HepG2 (cell line): Measurements from ENCODE around the gene AP5Z1. TPM values are rescaled to one million over a fixed set of nuclear protein-coding genes. Genes with fewer than 3 reads are reported as not detected.

Experiments used
- AHR ChIP-seq: IDR thresholded peaks from 2 replicates; pipeline ENCODE4 v1.6.1; 2018; ENCODE audit warnings: missing genetic modification reagents, missing compliant biosample characterization
- CAMTA2 ChIP-seq: sonication (generic); formaldehyde crosslinking; IDR thresholded peaks from 2 replicates; pipeline ENCODE4 v1.4.0; 2020; ENCODE audit warnings: mild to moderate bottlenecking, missing genetic modification reagents, borderline replicate concordance
- FOSL1 ChIP-seq: sonication (generic); formaldehyde crosslinking; IDR thresholded peaks from 2 replicates; pipeline ENCODE4 v1.9.0; 2021; ENCODE audit warnings: missing genetic modification reagents, borderline replicate concordance
- FOXK1 ChIP-seq: sonication (generic); formaldehyde crosslinking; IDR thresholded peaks from 2 replicates; pipeline ENCODE4 v1.4.0; 2020; ENCODE audit warnings: low read depth, missing genetic modification reagents, borderline replicate concordance
- HDAC2 ChIP-seq: sonication (generic); formaldehyde crosslinking; IDR thresholded peaks from 2 replicates; pipeline ENCODE4 v1.4.0; 2020; ENCODE audit warnings: missing genetic modification reagents
- HNF4A ChIP-seq: sonication (generic); formaldehyde crosslinking; IDR thresholded peaks from 2 replicates; pipeline ENCODE4 v1.4.0; 2020; ENCODE audit warnings: missing genetic modification reagents
- HNRNPUL1 ChIP-seq: fragments of 200-400 bp; formaldehyde crosslinking; IDR thresholded peaks from 2 replicates; pipeline ENCODE4 v1.6.1; 2017; ENCODE audit warnings: low read depth, mild to moderate bottlenecking, low read length, moderate library complexity
- KDM2A ChIP-seq: sonication (generic); formaldehyde crosslinking; IDR thresholded peaks from 2 replicates; pipeline ENCODE4 v1.4.0; 2020; ENCODE audit warnings: low read depth, missing genetic modification reagents, borderline replicate concordance
- NFIB ChIP-seq: sonication (generic); formaldehyde crosslinking; IDR thresholded peaks from 2 replicates; pipeline ENCODE4 v1.9.0; 2021; ENCODE audit warnings: missing genetic modification reagents, mild to moderate bottlenecking, borderline replicate concordance
- NR2F2 ChIP-seq: IDR thresholded peaks from 2 replicates; pipeline ENCODE4 v1.6.1; 2012; ENCODE audit warnings: low read depth, inconsistent platforms, borderline replicate concordance
- RAD51 ChIP-seq: fragments of 450-650 bp; IDR thresholded peaks from 2 replicates; pipeline ENCODE4 v1.6.1; 2016; ENCODE audit warnings: borderline replicate concordance
- RFXAP ChIP-seq: sonication (generic); formaldehyde crosslinking; IDR thresholded peaks from 2 replicates; pipeline ENCODE4 v1.4.0; 2020; ENCODE audit warnings: missing genetic modification reagents, borderline replicate concordance
- STAG1 ChIP-seq: sonication (generic); formaldehyde crosslinking; IDR thresholded peaks from 2 replicates; pipeline ENCODE4 v1.4.0; 2020; ENCODE audit warnings: missing genetic modification reagents
- TBX3 ChIP-seq: fragments of 450-650 bp; IDR thresholded peaks from 2 replicates; pipeline ENCODE4 v1.6.1; 2017; ENCODE audit warnings: antibody characterized with exemption, mild to moderate bottlenecking, inconsistent platforms, borderline replicate concordance
- ZNF12 ChIP-seq: sonication (generic); formaldehyde crosslinking; IDR thresholded peaks from 2 replicates; pipeline ENCODE4 v1.5.0; 2020; ENCODE audit warnings: missing genetic modification reagents
- ZNF234 ChIP-seq: sonication (generic); formaldehyde crosslinking; conservative IDR thresholded peaks from 2 replicates; pipeline ENCODE4 v1.5.1; 2020; ENCODE audit warnings: mild to moderate bottlenecking, missing genetic modification reagents
- ZNF354B ChIP-seq: sonication (generic); formaldehyde crosslinking; IDR thresholded peaks from 2 replicates; pipeline ENCODE4 v1.8.0; 2022; ENCODE audit warnings: mild to moderate bottlenecking, missing genetic modification reagents
- ZNF430 ChIP-seq: sonication (generic); formaldehyde crosslinking; IDR thresholded peaks from 2 replicates; pipeline ENCODE4 v1.9.0; 2021; ENCODE audit warnings: mild to moderate bottlenecking, missing genetic modification reagents
- ZNF563 ChIP-seq: sonication (generic); formaldehyde crosslinking; IDR thresholded peaks from 2 replicates; pipeline ENCODE4 v1.8.0; 2022; ENCODE audit warnings: mild to moderate bottlenecking, moderate library complexity, missing genetic modification reagents
- ZNF614 ChIP-seq: IDR thresholded peaks from 2 replicates; pipeline ENCODE4 v1.6.1; 2018; ENCODE audit warnings: missing biosample characterization, missing genetic modification reagents, inconsistent platforms, borderline replicate concordance
- ZNF616 ChIP-seq: sonication (generic); formaldehyde crosslinking; IDR thresholded peaks from 2 replicates; pipeline ENCODE4 v1.5.0; 2020; ENCODE audit warnings: low read depth, mild to moderate bottlenecking, missing genetic modification reagents
- ZNF629 ChIP-seq: sonication (generic); formaldehyde crosslinking; conservative IDR thresholded peaks from 2 replicates; pipeline ENCODE4 v1.5.0; 2020; ENCODE audit warnings: missing genetic modification reagents
- polyA plus RNA-seq, 8 experiments: library from polyadenylated mRNA; depleted of rRNA in 3 of 8; stranded (reverse) in 7 of 8; unstranded in 1 of 8; fragments of >200 nt; fragmentation: Illumina TruSeq in 4 of 8; extraction: Trizol in 4 of 8; gene quantifications; 2 replicates each; pipeline versions ENCODE4 v1.2.1 to v1.2.3, GENCODE V29; 2011 to 2016; ENCODE audit warnings: low read depth in 4 of 8, missing spikeins in 1 of 8, mixed read lengths in 1 of 8; ENCODE audit not compliant: insufficient read depth in 1 of 8
- total RNA-seq, 5 experiments: library from RNA; depleted of rRNA; stranded (reverse); fragments of >200 nt; fragmentation: Illumina TruSeq; extraction: Trizol; gene quantifications; 2 replicates each; pipeline ENCODE4 v1.2.3, GENCODE V29; 2016; ENCODE audit warnings: low read depth in 1 of 5
- TF ChIP-seq, protein P1 (sequence below): sonication (generic); formaldehyde crosslinking; IDR thresholded peaks from 2 replicates; pipeline ENCODE4 v1.5.1; 2020; ENCODE audit warnings: missing genetic modification reagents, mild to moderate bottlenecking, borderline replicate concordance
- TF ChIP-seq, protein P2 (sequence below): sonication (generic); formaldehyde crosslinking; IDR thresholded peaks from 2 replicates; pipeline ENCODE4 v1.4.0; 2020; ENCODE audit warnings: missing genetic modification reagents
- TF ChIP-seq, protein P3 (sequence below): sonication (generic); formaldehyde crosslinking; IDR thresholded peaks from 2 replicates; pipeline ENCODE4 v1.9.0; 2021; ENCODE audit warnings: mild to moderate bottlenecking, missing genetic modification reagents

The AP5Z1 gene
- total and polyA plus RNA-seq, 2 of the 13 experiments (the other 11 are each of a cell fraction or from before 2014, with no cell fraction given) = 9.3 to 15.1 TPM

DNA sequence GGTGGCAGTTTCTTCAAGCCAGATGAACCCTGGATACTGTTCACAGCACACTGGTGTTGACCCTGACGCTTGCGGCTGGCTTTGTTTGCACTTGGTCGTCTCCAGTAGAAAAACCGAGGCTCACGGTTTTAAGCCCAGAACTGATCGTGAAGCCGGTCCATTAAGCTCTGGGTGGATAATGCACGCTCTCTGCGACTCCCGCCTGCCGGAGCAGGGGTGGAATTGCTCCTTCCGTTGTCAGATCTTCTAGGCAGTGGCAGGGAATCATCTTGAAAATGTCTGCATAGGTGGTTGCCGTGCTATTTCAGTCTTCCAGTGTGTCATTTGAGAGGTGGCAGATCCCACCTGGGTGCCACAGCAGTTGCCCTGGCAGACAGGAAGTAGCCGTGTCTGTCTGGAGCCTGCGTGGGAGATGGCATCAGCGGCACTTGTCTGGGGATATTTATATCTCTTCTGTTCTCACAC is 35.9 kb upstream of the AP5Z1 start (continued):
- TF ChIP-seq FOXK1 (CRISPR knock-in tag) = no peak
- no peak for TF ChIP-seq STAG1 (CRISPR knock-in tag)
- no peak for TF ChIP-seq ZNF354B (CRISPR knock-in tag)
- TF ChIP-seq NFIB (CRISPR knock-in tag) = no peak
- no peak for TF ChIP-seq RAD51
- TF ChIP-seq AHR = no peak
- no peak for TF ChIP-seq RFXAP (CRISPR knock-in tag)
- TF ChIP-seq ZNF234 = no peak
- TF ChIP-seq, protein P1, sequence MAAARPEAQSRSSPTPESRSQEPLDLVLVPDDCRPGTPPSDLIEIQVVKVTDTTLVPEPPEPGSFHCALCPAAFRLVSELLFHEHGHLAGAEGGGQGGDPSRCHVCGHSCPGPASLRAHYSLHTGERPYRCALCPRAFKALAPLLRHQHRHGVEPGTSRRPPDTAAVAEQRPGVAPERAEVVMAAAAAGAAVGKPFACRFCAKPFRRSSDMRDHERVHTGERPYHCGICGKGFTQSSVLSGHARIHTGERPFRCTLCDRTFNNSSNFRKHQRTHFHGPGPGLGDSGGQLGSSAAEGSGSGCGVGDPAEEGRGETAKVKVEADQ (CRISPR knock-in tag) = no peak
- TF ChIP-seq ZNF563 = no peak
- TF ChIP-seq ZNF614 (CRISPR knock-in tag) = peak; percentile 56; the same call in 1 of the 2 replicates
- TF ChIP-seq ZNF629 (CRISPR knock-in tag) = no peak
- TF ChIP-seq NR2F2 = 0 out of 2 replicates have a peak, but pooled peaks have one; percentile 40
- peak; percentile 36 for TF ChIP-seq KDM2A (CRISPR knock-in tag)
- TF ChIP-seq ZNF616 (CRISPR knock-in tag) = no peak
- no peak for TF ChIP-seq FOSL1 (CRISPR knock-in tag)
- TF ChIP-seq CAMTA2 (CRISPR knock-in tag) = no peak
- peak; percentile 19; the same call in 1 of the 2 replicates for TF ChIP-seq TBX3
- TF ChIP-seq, protein P2, sequence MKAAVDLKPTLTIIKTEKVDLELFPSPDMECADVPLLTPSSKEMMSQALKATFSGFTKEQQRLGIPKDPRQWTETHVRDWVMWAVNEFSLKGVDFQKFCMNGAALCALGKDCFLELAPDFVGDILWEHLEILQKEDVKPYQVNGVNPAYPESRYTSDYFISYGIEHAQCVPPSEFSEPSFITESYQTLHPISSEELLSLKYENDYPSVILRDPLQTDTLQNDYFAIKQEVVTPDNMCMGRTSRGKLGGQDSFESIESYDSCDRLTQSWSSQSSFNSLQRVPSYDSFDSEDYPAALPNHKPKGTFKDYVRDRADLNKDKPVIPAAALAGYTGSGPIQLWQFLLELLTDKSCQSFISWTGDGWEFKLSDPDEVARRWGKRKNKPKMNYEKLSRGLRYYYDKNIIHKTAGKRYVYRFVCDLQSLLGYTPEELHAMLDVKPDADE = no peak
- TF ChIP-seq HNF4A = peak; percentile 70
- TF ChIP-seq, protein P3, sequence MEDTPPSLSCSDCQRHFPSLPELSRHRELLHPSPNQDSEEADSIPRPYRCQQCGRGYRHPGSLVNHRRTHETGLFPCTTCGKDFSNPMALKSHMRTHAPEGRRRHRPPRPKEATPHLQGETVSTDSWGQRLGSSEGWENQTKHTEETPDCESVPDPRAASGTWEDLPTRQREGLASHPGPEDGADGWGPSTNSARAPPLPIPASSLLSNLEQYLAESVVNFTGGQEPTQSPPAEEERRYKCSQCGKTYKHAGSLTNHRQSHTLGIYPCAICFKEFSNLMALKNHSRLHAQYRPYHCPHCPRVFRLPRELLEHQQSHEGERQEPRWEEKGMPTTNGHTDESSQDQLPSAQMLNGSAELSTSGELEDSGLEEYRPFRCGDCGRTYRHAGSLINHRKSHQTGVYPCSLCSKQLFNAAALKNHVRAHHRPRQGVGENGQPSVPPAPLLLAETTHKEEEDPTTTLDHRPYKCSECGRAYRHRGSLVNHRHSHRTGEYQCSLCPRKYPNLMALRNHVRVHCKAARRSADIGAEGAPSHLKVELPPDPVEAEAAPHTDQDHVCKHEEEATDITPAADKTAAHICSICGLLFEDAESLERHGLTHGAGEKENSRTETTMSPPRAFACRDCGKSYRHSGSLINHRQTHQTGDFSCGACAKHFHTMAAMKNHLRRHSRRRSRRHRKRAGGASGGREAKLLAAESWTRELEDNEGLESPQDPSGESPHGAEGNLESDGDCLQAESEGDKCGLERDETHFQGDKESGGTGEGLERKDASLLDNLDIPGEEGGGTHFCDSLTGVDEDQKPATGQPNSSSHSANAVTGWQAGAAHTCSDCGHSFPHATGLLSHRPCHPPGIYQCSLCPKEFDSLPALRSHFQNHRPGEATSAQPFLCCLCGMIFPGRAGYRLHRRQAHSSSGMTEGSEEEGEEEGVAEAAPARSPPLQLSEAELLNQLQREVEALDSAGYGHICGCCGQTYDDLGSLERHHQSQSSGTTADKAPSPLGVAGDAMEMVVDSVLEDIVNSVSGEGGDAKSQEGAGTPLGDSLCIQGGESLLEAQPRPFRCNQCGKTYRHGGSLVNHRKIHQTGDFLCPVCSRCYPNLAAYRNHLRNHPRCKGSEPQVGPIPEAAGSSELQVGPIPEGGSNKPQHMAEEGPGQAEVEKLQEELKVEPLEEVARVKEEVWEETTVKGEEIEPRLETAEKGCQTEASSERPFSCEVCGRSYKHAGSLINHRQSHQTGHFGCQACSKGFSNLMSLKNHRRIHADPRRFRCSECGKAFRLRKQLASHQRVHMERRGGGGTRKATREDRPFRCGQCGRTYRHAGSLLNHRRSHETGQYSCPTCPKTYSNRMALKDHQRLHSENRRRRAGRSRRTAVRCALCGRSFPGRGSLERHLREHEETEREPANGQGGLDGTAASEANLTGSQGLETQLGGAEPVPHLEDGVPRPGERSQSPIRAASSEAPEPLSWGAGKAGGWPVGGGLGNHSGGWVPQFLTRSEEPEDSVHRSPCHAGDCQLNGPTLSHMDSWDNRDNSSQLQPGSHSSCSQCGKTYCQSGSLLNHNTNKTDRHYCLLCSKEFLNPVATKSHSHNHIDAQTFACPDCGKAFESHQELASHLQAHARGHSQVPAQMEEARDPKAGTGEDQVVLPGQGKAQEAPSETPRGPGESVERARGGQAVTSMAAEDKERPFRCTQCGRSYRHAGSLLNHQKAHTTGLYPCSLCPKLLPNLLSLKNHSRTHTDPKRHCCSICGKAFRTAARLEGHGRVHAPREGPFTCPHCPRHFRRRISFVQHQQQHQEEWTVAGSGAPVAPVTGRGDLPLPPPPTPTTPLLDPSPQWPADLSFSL (CRISPR knock-in tag) = no peak
- peak; percentile 24; the same call in 1 of the 2 replicates for TF ChIP-seq ZNF430 (CRISPR knock-in tag)
- no peak for TF ChIP-seq ZNF12 (CRISPR knock-in tag)
- TF ChIP-seq HDAC2 (CRISPR knock-in tag) = no peak
- no peak for TF ChIP-seq HNRNPUL1
